ENCODE results near the gene HOXD8. TPM values are rescaled to one million over a fixed set of nuclear protein-coding genes. Genes with fewer than 3 reads are reported as not detected.
A peak's percentile ranks its signal among the peaks of the same experiment; 100 is the strongest.

HOXD8 gene
- total RNA-seq, 1 donor = not detected

GRCh38 chr2:176102309-176102866, 27.1 kb upstream of the HOXD8 start:
- no peak for DNase-seq (ENCODE audit: low read depth in 2 of 3, low spot score in 2 of 3)

- DNase-seq (ENCODE audit: low read depth in 2 of 3, low spot score in 2 of 3) = no peak
Observed at GRCh38 chr2:176103194-176103593, 26.3 kb upstream of the HOXD8 start.

DNA sequence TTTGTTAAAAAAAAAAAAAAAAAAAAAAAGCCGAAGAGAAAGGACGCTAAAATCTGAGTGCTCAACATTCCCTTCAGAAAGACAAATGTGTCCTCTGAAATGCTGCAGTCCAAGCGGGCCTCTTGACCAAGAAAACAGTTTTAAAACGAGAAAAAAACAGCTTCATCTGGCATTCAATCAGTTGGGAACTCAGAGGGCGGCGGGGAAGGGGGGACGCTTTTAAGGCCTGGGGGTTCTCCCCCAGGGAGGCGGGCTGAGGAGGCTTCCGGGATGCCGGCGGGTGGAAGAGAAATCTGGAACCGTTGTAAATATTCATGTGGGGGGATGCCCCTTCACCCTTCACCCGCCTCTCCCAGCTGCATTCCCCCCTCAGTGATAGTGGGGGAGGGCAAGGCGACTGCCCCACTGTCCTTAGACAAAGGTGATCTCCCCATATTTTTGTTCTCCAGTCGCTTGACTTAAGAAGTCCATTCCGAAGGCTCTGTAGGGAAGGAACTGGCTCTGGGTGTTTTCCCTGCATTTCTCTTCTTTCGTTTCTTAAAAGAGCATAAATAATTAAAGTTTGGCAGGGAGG, 25.7 kb upstream of the HOXD8 start:
- no peak for DNase-seq (ENCODE audit: low read depth in 2 of 3, low spot score in 2 of 3)

DNA sequence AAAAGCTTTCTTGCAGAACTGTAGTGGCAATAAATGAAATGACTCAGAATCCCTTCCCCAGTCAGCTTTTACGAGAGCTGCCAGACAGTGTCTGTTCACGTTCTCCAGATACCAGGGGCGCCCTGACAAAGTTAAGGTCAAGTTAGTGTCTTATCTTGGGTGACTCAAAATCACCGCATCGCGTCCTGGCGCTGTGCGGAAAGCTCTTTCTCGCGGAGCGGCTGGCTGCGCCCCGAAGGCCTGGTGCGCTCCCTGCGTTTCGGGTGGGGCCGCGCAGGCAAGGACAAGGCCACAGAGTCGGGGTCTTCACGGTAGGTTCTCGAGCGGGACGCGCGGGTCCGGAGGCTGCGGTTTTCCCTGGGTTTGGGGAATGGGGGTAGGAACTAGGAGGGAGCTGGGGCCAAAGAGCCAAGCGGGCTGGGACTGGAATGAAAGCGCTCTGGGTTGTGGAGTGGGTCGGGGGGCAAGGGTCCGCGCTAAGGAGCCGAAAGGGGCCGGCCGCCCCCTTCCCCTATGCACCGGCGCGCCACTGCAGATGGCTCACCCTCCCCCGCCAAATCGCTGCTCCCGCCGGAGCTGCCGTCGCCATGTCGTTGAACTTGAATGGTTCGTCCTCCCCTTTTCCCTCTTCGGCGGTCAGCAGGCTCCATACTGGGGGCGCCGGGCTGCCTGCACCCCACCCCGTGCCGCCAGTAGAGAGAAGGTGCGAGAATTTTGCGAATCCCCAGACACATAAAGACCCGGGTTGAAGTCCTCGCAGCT, 25.0 kb upstream of the HOXD8 start:
- no peak for DNase-seq (ENCODE audit: low read depth in 2 of 3, low spot score in 2 of 3)

DNA sequence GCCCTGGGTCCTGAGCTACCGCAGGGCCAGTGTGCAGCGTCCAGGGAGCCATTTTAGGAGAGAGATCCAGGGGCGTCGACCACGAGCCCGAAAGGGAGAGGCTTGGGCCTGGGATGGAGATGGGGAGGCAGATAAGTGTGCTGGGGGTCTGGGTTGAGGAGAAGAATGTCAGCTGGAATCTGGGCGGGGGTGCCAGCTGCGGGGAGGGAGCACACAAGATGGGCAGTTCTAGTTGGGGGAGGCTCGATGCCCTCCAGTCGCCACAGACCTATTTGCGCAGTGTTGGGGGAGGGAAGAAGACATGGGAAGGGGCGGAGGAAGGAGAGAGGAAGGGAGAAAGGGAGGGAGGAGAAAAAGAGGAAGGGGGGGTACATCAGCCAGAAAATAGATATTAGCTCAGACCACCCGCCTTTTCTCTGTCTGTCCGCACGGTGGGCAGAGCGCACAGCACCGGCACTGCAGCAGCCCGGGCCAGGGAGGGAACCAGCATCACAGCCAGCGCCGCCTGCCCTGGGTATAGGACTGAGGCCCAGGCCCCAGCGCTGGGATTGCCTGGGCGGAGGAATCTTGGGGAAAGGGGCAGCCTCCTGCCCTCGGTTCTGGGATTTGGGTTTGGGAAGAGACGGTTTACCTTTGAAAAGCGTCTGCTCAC, 24.3 kb upstream of the HOXD8 start:
- no peak for DNase-seq (ENCODE audit: low read depth in 2 of 3, low spot score in 2 of 3)

DNA sequence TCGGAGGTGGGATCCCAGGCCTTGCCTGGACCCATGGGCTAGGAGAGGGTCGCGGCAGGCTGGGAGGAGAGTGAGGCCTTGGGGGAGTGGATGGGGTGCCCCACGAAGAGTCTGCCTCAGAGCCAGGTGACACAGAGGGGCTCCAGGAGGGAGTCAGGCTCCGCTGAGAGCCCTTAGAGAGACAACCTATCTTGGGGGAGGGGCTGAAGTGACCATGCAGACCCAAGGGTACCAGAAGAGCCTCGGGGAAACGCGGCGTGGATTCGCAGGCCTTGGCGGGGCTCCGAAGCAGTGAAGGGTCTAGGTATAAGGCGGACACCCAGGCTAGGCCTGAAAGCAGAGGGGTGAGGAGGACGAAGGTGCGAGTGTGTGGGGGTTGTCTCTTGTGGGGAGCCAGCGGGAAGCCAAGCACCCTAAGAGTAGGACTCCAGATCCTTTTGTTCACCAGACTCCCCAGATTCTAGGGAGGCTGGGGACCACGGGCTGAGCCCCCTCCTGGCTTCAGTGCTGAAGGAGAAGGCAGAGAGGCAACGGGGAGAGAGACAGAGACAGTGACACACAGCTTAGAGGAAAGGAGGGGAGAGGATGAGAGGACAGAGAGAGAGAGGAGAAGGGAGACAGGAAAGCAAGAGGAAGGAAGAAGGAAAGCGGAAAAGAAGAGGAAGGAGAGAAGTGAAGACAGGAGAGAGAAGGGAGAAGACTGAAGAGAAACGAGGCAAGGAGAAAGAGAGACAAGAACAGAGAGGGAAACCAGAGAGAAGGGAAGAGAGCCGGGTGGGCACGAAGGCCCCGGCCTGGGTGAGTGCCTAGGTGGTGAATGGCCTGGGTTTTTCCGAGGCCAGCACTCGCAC, 23.6 kb upstream of the HOXD8 start:
- no peak for DNase-seq (ENCODE audit: low read depth in 2 of 3, low spot score in 2 of 3)

GRCh38 chr2:176106581-176107539, 22.6 kb upstream of the HOXD8 start, which contains the start of gene HOXD11:
Gene HOXD11, plus strand, starts transcription at chr2:176107280. Its CDS starts 76 bp downstream, at chr2:176107356.
- no peak for DNase-seq (ENCODE audit: low read depth in 2 of 3, low spot score in 2 of 3)

DNA sequence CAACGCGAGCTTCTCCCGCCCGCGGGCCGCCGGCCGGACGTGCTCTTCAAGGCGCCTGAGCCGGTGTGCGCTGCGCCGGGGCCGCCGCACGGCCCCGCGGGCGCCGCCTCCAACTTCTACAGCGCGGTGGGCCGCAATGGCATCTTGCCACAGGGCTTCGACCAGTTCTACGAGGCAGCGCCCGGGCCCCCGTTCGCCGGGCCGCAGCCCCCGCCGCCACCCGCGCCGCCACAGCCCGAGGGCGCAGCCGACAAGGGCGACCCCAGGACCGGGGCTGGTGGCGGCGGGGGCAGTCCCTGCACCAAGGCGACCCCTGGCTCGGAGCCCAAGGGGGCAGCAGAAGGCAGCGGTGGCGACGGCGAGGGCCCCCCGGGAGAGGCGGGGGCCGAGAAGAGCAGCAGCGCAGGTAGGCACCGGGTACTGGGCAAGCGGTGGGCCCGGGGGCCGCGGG, 21.7 kb upstream of the HOXD8 start:
- DNase-seq (ENCODE audit: low read depth in 2 of 3, low spot score in 2 of 3) = no peak

- no peak for DNase-seq (ENCODE audit: low read depth in 2 of 3, low spot score in 2 of 3)
Observed at GRCh38 chr2:176109192-176109901, 20.2 kb upstream of the HOXD8 start.

DNA sequence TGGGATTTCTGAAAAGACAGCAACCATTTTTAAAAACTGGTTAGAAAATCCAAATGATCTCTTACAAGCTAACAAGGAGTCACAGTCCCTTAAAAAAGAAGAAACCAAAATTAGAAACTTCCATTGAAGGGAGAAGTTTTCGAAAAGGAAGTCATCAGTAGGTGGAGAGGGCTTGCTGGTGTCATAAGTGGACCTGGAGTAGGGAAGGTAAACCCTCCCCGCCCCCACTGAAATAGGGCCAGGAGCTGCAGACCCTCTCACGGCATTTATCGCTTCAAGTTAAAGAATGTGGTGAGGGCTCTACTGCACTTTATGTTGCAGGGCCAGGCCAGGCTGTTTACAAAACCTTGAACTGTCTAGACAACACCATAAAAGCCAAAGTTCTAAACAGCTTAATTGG, 19.6 kb upstream of the HOXD8 start:
- DNase-seq (ENCODE audit: low read depth in 2 of 3, low spot score in 2 of 3) = no peak

GRCh38 chr2:176110415-176111308, 18.8 kb upstream of the HOXD8 start:
- peak in 1 of 3 donors; percentile 51 for DNase-seq (ENCODE audit: low read depth in 2 of 3, low spot score in 2 of 3)

- peak in 2 of 3 donors; percentile 67 to 69 for DNase-seq (ENCODE audit: low read depth in 2 of 3, low spot score in 2 of 3)
Observed at GRCh38 chr2:176111309-176111663, 18.2 kb upstream of the HOXD8 start.

GRCh38 chr2:176111846-176112374, 17.6 kb upstream of the HOXD8 start:
- no peak for DNase-seq (ENCODE audit: low read depth in 2 of 3, low spot score in 2 of 3)

- no peak for DNase-seq (ENCODE audit: low read depth in 2 of 3, low spot score in 2 of 3)
Observed at GRCh38 chr2:176112375-176113302, 16.9 kb upstream of the HOXD8 start.

- no peak for DNase-seq (ENCODE audit: low read depth in 2 of 3, low spot score in 2 of 3)
Observed at GRCh38 chr2:176114120-176114929, 15.2 kb upstream of the HOXD8 start.
